HCT116 (cell line): ENCODE measurements around the gene RUNDC3A. TPM values are rescaled to one million over a fixed set of nuclear protein-coding genes. Genes with fewer than 3 reads are reported as not detected.

Experiments used
- ATAC-seq: fragments of 200-7000 bp; cut with Tn5 transposase; 2 replicates; pipeline ENCODE4 v1.9.1; 2020; ENCODE audit warnings: mild to moderate bottlenecking, moderate library complexity
- BruUV-seq: library from RNA; stranded (reverse); fragments of 400-500 nt; replicated peaks from 2 replicates; lab custom pipeline; 2021; lab: Mats Ljungman, UMichigan
- CTCF ChIA-PET: fragments of 300-600 bp; sonication (Branson Sonifier 250); formaldehyde crosslinking; loops from one replicate; lab custom pipeline; 2021; ENCODE audit warnings: antibody characterized with exemption; lab: Charles Lee
- POLR2A ChIA-PET: fragments of 300-600, 350-600 bp; sonication (Branson Sonifier 250); formaldehyde crosslinking; loops from one replicate; lab custom pipeline; 2021; ENCODE audit warnings: antibody characterized with exemption; lab: Charles Lee
- RAD21 ChIA-PET, 2 experiments: fragments of 300-600 bp; sonication (Branson Sonifier 250); formaldehyde crosslinking; loops; one replicate each; lab custom pipeline; 2023; ENCODE audit warnings: low total read pairs in 2 of 2; ENCODE audit not compliant: uncharacterized antibody in 2 of 2, unreplicated experiment in 2 of 2, low non-redundant PET in 1 of 2; lab: Charles Lee
- DNase-seq: peaks from one replicate; pipeline ENCODE4 v3.0.0-alpha.2; 2010; ENCODE audit warnings: low read depth, low spot score
- H2AFZ ChIP-seq: fragments of 200-600 bp; shearing (Covaris generic), sonication (generic); 2 replicates; pipeline ENCODE4 v1.6.1; 2017; ENCODE audit warnings: low read depth, mixed run types, mixed read lengths, antibody characterized with exemption, low read length; ENCODE audit not compliant: poor library complexity, severe bottlenecking
- H3K27ac ChIP-seq: 2 replicates; pipeline ENCODE4 v1.5.1; 2012; ENCODE audit warnings: low read depth, low read length
- H3K27me3 ChIP-seq: fragments of 200-600 bp; sonication (generic); 2 replicates; pipeline ENCODE4 v1.6.1; 2016; ENCODE audit warnings: mixed run types, low read length, mixed read lengths; ENCODE audit not compliant: insufficient read depth
- H3K36me3 ChIP-seq, 2 experiments: fragments of 200-500 bp in 1 of 2; fragments of 200-600 bp in 1 of 2; sonication (Bioruptor generic) in 1 of 2; sonication (generic) in 1 of 2; 2 replicates each; pipeline versions ENCODE4 v1.5.1 to v1.6.1; 2014 to 2016; ENCODE audit warnings: low read length in 2 of 2, inconsistent platforms in 1 of 2, mixed read lengths in 1 of 2, mixed run types in 1 of 2; ENCODE audit not compliant: insufficient read depth in 2 of 2, control insufficient read depth in 1 of 2
- H3K4me1 ChIP-seq, 2 experiments: fragments of 200-600 bp in 1 of 2; sonication (generic) in 1 of 2; 2 replicates each; pipeline versions ENCODE4 v1.5.1 to v1.6.1; 2012 to 2017; ENCODE audit warnings: low read length in 2 of 2, inconsistent platforms in 1 of 2, mild to moderate bottlenecking in 1 of 2, mixed read lengths in 1 of 2, mixed run types in 1 of 2, moderate library complexity in 1 of 2; ENCODE audit not compliant: insufficient read depth in 2 of 2, control insufficient read depth in 1 of 2
- H3K4me2 ChIP-seq: fragments of 200-600 bp; sonication (generic); 2 replicates; pipeline ENCODE4 v1.6.1; 2017; ENCODE audit warnings: mixed run types, low read length, mixed read lengths
- H3K4me3 ChIP-seq, 2 experiments: fragments of 200-600 bp in 1 of 2; sonication (generic) in 1 of 2; replicated peaks in 1 of 2; 2 replicates each; pipeline ENCODE4 v1.5.1; 2011 to 2016; ENCODE audit warnings: low read length in 2 of 2, control low read depth in 1 of 2, low read depth in 1 of 2, mild to moderate bottlenecking in 1 of 2, mixed read lengths in 1 of 2, mixed run types in 1 of 2
- H3K79me2 ChIP-seq: fragments of 200-600 bp; sonication (generic); 2 replicates; pipeline ENCODE4 v1.6.1; 2017; ENCODE audit warnings: mild to moderate bottlenecking, mixed run types, low read length, moderate library complexity, mixed read lengths; ENCODE audit not compliant: insufficient read depth
- H3K9ac ChIP-seq: fragments of 200-600 bp; sonication (generic); 2 replicates; pipeline ENCODE4 v1.6.1; 2016; ENCODE audit warnings: low read length, mixed read lengths
- H3K9me2 ChIP-seq: fragments of 200-600 bp; sonication (generic), shearing (Covaris generic); 2 replicates; pipeline ENCODE4 v1.6.1; 2017; ENCODE audit warnings: mixed run types, mild to moderate bottlenecking, moderate library complexity; ENCODE audit not compliant: insufficient read depth
- H3K9me3 ChIP-seq, 2 experiments: fragments of 200-500 bp in 1 of 2; fragments of 200-600 bp in 1 of 2; sonication (Bioruptor generic) in 1 of 2; sonication (generic) in 1 of 2; 2 replicates each; pipeline ENCODE4 v1.6.1; 2014 to 2017; ENCODE audit warnings: low read length in 2 of 2, mixed read lengths in 2 of 2, inconsistent platforms in 1 of 2, low read depth in 1 of 2, mild to moderate bottlenecking in 1 of 2, mixed run types in 1 of 2, moderate library complexity in 1 of 2; ENCODE audit not compliant: control insufficient read depth in 1 of 2, insufficient read depth in 1 of 2
- H4K20me1 ChIP-seq: fragments of 200-600 bp; sonication (generic), shearing (Covaris generic); 2 replicates; pipeline ENCODE4 v1.6.1; 2017; ENCODE audit warnings: mixed run types, mild to moderate bottlenecking, moderate library complexity; ENCODE audit not compliant: insufficient read depth
- CEBPB ChIP-seq: IDR thresholded peaks from 2 replicates; pipeline ENCODE4 v1.6.1; 2012; ENCODE audit warnings: low read depth
- EGR1 ChIP-seq: IDR thresholded peaks from 2 replicates; pipeline ENCODE4 v1.6.1; 2012; ENCODE audit warnings: low read depth
- EZH2 ChIP-seq: fragments of 200-600 bp; sonication (generic); IDR thresholded peaks from 2 replicates; pipeline ENCODE4 v1.6.1; 2017; ENCODE audit warnings: antibody characterized with exemption, mixed run types
- FOSL1 ChIP-seq: IDR thresholded peaks from 2 replicates; pipeline ENCODE4 v1.6.1; 2012; ENCODE audit warnings: low read depth
- MAX ChIP-seq: IDR thresholded peaks from 2 replicates; pipeline ENCODE4 v1.6.1; 2012
- POLR2A ChIP-seq: IDR thresholded peaks from 2 replicates; pipeline ENCODE4 v1.7.0; 2011; ENCODE audit warnings: borderline replicate concordance; ENCODE audit not compliant: insufficient read depth, insufficient read length; ENCODE audit errors: extremely low read depth
- POLR2AphosphoS5 ChIP-seq: IDR thresholded peaks from 2 replicates; pipeline ENCODE4 v1.6.1; 2011; ENCODE audit warnings: mild to moderate bottlenecking, low read depth, low read length, moderate library complexity
- RAD21 ChIP-seq: IDR thresholded peaks from 2 replicates; pipeline ENCODE4 v1.6.1; 2012; ENCODE audit warnings: low read depth, mild to moderate bottlenecking
- REST ChIP-seq: IDR thresholded peaks from 2 replicates; pipeline ENCODE4 v1.6.1; 2012; ENCODE audit warnings: low read depth
- SP1 ChIP-seq: IDR thresholded peaks from 2 replicates; pipeline ENCODE4 v1.6.1; 2012; ENCODE audit warnings: low read depth
- SRF ChIP-seq: IDR thresholded peaks from 2 replicates; pipeline ENCODE4 v1.6.1; 2012; ENCODE audit warnings: low read depth
- TCF7L2 ChIP-seq: IDR thresholded peaks from 2 replicates; pipeline ENCODE4 v1.7.0; 2011; ENCODE audit warnings: borderline replicate concordance, inconsistent platforms; ENCODE audit not compliant: insufficient read depth, insufficient read length; ENCODE audit errors: extremely low read depth
- YY1 ChIP-seq: IDR thresholded peaks from 2 replicates; pipeline ENCODE4 v1.6.1; 2011; ENCODE audit warnings: low read length, low read depth, moderate library complexity, mild to moderate bottlenecking; ENCODE audit not compliant: insufficient replicate concordance; ENCODE audit errors: extremely low read depth
- ZBTB33 ChIP-seq: IDR thresholded peaks from 2 replicates; pipeline ENCODE4 v1.6.1; 2011; ENCODE audit warnings: mild to moderate bottlenecking, low read length, moderate library complexity; ENCODE audit not compliant: insufficient replicate concordance; ENCODE audit errors: extremely low read depth
- ZFX ChIP-seq: fragments of 450-650 bp; IDR thresholded peaks from 2 replicates; pipeline ENCODE4 v1.6.1; 2017
- ZNF274 ChIP-seq: fragments of 200-500 bp; sonication (Bioruptor generic); IDR thresholded peaks from 2 replicates; pipeline ENCODE4 v1.6.1; 2014; ENCODE audit warnings: mild to moderate bottlenecking, low read depth, low read length, inconsistent platforms
- intact Hi-C: fragments of 100-400 bp; cut with micrococcal nuclease; formaldehyde crosslinking; loops from 2 replicates; pipeline ENCODE4 v1.10.0; 2022
- total RNA-seq: library from RNA; stranded (reverse); gene quantifications from one replicate; pipeline ENCODE4 v1.2.1, GENCODE V29; 2021; ENCODE audit not compliant: unreplicated experiment

The RUNDC3A gene
- total RNA-seq, 1 experiment from 2014 or later: 0.61 TPM

GRCh38 chr17:44272321-44272951 lies 36.0 kb upstream of the RUNDC3A start (continued):
- no peak for TF ChIP-seq REST
- no peak for TF ChIP-seq TCF7L2
- no peak for TF ChIP-seq CEBPB
- TF ChIP-seq POLR2A: no peak
- no peak for TF ChIP-seq SP1

GRCh38 chr17:44272954-44273353 lies 35.4 kb upstream of the RUNDC3A start:
- Histone ChIP-seq H4K20me1 (no peaks in the 10 kb centered on the region), H2AFZ (no peak overlapping the region), H3K9me2 (no peaks in the 10 kb centered on the region), H3K27me3 (no peaks in the 10 kb centered on the region), H3K9ac (no peak overlapping the region), H3K36me3 (no peaks in the 10 kb centered on the region), H3K4me2 (no peak overlapping the region), H3K79me2 (no peaks in the 10 kb centered on the region), H3K9me3 (no peaks in the 10 kb centered on the region), H3K4me1 (no peaks in the 10 kb centered on the region), H3K4me3 (no peak overlapping the region), H3K27ac (no peak overlapping the region)
- ChIA-PET CTCF (no interaction called here), POLR2A (no interaction called here), RAD21 (no interaction called here)
- no TSS peak for BruUV-seq
- intact Hi-C loops: no loop called here
- DNase-seq: no peak
- TF ChIP-seq EGR1: no peak
- no peak for TF ChIP-seq POLR2A
- TF ChIP-seq FOSL1: no peak
- TF ChIP-seq RAD21: no peak
- TF ChIP-seq EZH2: no peak
- no peak for TF ChIP-seq ZNF274
- no peak for TF ChIP-seq YY1
- TF ChIP-seq MAX: no peak
- no peak for TF ChIP-seq SRF
- TF ChIP-seq SP1: no peak
- no peak for TF ChIP-seq POLR2AphosphoS5
- no peak for TF ChIP-seq TCF7L2
- TF ChIP-seq ZFX: no peak
- TF ChIP-seq ZBTB33: no peak
- ATAC-seq: no peak
